Measurements from ENCODE around the gene MLF2. TPM values are rescaled to one million over a fixed set of nuclear protein-coding genes. Genes with fewer than 3 reads are reported as not detected.
A peak's percentile ranks its signal among the peaks of the same experiment; 100 is the strongest.

The MLF2 gene
- total and polyA plus RNA-seq, 2 of the 13 experiments (the other 11 are each of a cell fraction or from before 2014, with no cell fraction given) = 88.1 to 167 TPM

DNA sequence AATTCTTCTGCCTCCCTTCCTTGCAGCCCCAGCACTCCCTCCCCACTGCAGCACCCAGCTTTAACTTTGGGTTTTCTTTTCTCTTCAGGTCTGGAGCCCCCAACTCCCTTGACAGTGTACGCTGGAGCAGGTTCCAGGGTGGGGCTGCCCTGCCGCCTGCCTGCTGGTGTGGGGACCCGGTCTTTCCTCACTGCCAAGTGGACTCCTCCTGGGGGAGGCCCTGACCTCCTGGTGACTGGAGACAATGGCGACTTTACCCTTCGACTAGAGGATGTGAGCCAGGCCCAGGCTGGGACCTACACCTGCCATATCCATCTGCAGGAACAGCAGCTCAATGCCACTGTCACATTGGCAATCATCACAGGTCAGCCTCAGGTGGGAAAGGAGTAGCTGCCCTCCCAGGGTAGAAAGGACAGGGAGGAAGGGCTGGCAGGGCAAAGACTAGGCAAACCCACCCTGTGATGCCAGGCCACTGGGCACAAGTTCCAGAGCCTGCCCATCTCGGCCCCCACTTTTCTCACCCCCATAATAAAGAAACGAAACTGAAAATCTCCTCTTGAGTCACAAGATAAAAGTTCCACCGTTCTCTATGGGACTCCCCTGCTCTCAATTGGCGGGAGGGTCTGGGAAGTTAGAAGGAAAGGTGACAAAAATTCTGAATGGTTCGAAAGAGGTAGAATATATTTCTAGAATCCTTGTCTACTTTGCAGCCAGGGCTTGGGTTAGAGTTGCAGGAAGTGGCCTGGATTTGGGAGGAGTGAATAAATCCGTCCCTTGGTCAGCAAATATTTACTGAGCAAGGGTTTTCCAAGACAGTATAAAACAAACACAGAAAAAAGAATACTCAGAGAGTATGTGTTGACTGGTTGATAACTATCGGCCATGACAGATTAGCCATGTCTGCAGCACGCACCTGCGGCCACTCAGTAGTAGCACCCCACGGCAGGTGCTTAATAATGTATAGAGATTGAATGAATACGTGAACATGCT is 22.5 kb upstream of the MLF2 start (continued):
- TF ChIP-seq, protein P1, sequence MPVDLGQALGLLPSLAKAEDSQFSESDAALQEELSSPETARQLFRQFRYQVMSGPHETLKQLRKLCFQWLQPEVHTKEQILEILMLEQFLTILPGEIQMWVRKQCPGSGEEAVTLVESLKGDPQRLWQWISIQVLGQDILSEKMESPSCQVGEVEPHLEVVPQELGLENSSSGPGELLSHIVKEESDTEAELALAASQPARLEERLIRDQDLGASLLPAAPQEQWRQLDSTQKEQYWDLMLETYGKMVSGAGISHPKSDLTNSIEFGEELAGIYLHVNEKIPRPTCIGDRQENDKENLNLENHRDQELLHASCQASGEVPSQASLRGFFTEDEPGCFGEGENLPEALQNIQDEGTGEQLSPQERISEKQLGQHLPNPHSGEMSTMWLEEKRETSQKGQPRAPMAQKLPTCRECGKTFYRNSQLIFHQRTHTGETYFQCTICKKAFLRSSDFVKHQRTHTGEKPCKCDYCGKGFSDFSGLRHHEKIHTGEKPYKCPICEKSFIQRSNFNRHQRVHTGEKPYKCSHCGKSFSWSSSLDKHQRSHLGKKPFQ (CRISPR knock-in tag; IDR thresholded peaks at IDR 0.05; ENCODE audit: insufficient replicate concordance) = no peak
- TF ChIP-seq ZBTB42 (CRISPR knock-in tag; IDR thresholded peaks at IDR 0.05) (no peak), ZNF577 (CRISPR knock-in tag; IDR thresholded peaks at IDR 0.05; ENCODE audit: borderline replicate concordance, low read depth) (no peak), ZFP1 (CRISPR knock-in tag; IDR thresholded peaks at IDR 0.05) (peak; percentile 48; the same call in 1 of the 2 replicates), HNRNPK (IDR thresholded peaks at IDR 0.05; ENCODE audit: low read depth, low read length, poor library complexity, severe bottlenecking) (no peak), NFYC (CRISPR knock-in tag; IDR thresholded peaks at IDR 0.05) (no peak), IRF2 (CRISPR knock-in tag; IDR thresholded peaks at IDR 0.05) (peak; percentile 72; the same call in 1 of the 2 replicates), FOXP1 (IDR thresholded peaks at IDR 0.05) (no peak), FOXP1 (CRISPR knock-in tag; IDR thresholded peaks at IDR 0.05) (peak; percentile 73), TBX2 (CRISPR knock-in tag; IDR thresholded peaks at IDR 0.05; ENCODE audit: borderline replicate concordance) (peak; percentile 57), PITX1 (CRISPR knock-in tag; IDR thresholded peaks at IDR 0.05) (peak; percentile 93), SMARCE1 (IDR thresholded peaks at IDR 0.05; ENCODE audit: borderline replicate concordance) (no peak), JUND (CRISPR knock-in tag; IDR thresholded peaks at IDR 0.05) (no peak), RBM22 (optimal IDR thresholded peaks at IDR 0.05; ENCODE audit: low read length) (no peak), ZNF138 (CRISPR knock-in tag; IDR thresholded peaks at IDR 0.05; ENCODE audit: low read depth) (no peak), KMT2A (CRISPR knock-in tag; IDR thresholded peaks at IDR 0.05) (no peak), ZNF331 (CRISPR knock-in tag; IDR thresholded peaks at IDR 0.05) (peak; percentile 57; the same call in 1 of the 2 replicates), POLR2AphosphoS2 (IDR thresholded peaks at IDR 0.05; ENCODE audit: low read depth, low read length) (no peak), FOXK1 (CRISPR knock-in tag; IDR thresholded peaks at IDR 0.05; ENCODE audit: borderline replicate concordance, low read depth) (peak; percentile 42; the same call in 1 of the 2 replicates), ZNF605 (CRISPR knock-in tag; IDR thresholded peaks at IDR 0.05) (no peak), MZF1 (CRISPR knock-in tag; IDR thresholded peaks at IDR 0.05; ENCODE audit: borderline replicate concordance) (no peak), ZNF552 (CRISPR knock-in tag; IDR thresholded peaks at IDR 0.05; ENCODE audit: borderline replicate concordance) (no peak), SP2 (CRISPR knock-in tag; IDR thresholded peaks at IDR 0.05) (no peak), CEBPB (IDR thresholded peaks at IDR 0.05; ENCODE audit: borderline replicate concordance, low read depth, low read length) (no peak), RAD51 (IDR thresholded peaks at IDR 0.05; ENCODE audit: borderline replicate concordance) (no peak)
- TF ChIP-seq, protein P2, sequence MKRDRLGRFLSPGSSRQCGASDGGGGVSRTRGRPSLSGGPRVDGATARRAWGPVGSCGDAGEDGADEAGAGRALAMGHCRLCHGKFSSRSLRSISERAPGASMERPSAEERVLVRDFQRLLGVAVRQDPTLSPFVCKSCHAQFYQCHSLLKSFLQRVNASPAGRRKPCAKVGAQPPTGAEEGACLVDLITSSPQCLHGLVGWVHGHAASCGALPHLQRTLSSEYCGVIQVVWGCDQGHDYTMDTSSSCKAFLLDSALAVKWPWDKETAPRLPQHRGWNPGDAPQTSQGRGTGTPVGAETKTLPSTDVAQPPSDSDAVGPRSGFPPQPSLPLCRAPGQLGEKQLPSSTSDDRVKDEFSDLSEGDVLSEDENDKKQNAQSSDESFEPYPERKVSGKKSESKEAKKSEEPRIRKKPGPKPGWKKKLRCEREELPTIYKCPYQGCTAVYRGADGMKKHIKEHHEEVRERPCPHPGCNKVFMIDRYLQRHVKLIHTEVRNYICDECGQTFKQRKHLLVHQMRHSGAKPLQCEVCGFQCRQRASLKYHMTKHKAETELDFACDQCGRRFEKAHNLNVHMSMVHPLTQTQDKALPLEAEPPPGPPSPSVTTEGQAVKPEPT (CRISPR knock-in tag; IDR thresholded peaks at IDR 0.05; ENCODE audit: low read depth) = no peak
- TF ChIP-seq, protein P3, sequence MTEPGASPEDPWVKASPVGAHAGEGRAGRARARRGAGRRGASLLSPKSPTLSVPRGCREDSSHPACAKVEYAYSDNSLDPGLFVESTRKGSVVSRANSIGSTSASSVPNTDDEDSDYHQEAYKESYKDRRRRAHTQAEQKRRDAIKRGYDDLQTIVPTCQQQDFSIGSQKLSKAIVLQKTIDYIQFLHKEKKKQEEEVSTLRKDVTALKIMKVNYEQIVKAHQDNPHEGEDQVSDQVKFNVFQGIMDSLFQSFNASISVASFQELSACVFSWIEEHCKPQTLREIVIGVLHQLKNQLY (CRISPR knock-in tag; IDR thresholded peaks at IDR 0.05) = peak; percentile 83
